Epithelial cell of proximal tubule (primary cell): Measurements from ENCODE around the gene ARHGEF25. TPM values are rescaled to one million over a fixed set of nuclear protein-coding genes. Genes with fewer than 3 reads are reported as not detected.
"Not testable (repeated sequence)": the region's sequence is repeated elsewhere in the genome, so short reads cannot be mapped to it uniquely, and the experiment has no call there.

Experiments
- DNase-seq: peaks from one replicate; pipeline ENCODE4 v3.0.0-alpha.2; 2011; ENCODE audit warnings: low read depth
- H3K4me3 ChIP-seq: 2 replicates; pipeline ENCODE4 v1.5.1; 2011; ENCODE audit warnings: low read depth, mild to moderate bottlenecking, low read length
- total RNA-seq: library from RNA; depleted of rRNA; stranded (reverse); fragments of >200 nt; gene quantifications from 2 replicates; pipeline ENCODE4 v1.2.3, GENCODE V29; 2015
- TF ChIP-seq, protein P1 (sequence below): conservative IDR thresholded peaks from 2 replicates; pipeline ENCODE4 v1.5.1; 2012; ENCODE audit warnings: low read depth, mild to moderate bottlenecking, low read length

The ARHGEF25 gene
- total RNA-seq, 1 donor from 2014 or later = 6.2 TPM

DNA sequence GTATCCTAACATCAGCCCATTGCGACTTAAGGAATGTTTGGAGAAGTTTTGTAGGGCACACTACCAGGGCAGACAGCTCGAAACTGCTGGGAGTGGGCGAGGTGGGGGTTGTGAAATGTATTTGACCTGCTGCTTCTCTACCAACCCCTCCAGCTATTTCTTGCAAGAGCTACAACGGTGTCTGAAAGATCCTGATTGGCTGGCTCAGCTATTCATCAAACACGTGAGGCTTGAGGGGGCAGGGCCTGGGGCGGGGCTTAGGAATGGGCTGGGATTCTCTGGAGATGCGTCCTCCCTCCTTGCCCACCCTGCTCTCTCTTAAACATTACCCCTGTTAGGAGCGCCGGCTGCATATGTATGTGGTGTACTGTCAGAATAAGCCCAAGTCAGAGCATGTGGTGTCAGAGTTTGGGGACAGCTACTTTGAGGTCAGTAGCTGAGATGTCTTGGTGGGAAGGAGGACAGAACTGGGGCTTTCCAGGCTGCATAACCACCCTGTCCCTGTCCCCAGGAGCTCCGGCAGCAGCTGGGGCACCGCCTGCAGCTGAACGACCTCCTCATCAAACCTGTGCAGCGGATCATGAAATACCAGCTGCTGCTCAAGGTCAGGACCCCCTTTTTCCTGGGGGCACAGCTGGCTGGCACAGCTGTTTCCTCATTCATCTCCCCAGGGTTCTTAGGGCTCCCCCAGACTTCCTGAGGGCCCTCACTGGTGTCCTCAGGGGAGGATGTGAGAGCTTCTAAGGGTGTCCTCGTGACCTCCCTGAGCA, 3.1 kb downstream of the ARHGEF25 start:
- TF ChIP-seq, protein P1, sequence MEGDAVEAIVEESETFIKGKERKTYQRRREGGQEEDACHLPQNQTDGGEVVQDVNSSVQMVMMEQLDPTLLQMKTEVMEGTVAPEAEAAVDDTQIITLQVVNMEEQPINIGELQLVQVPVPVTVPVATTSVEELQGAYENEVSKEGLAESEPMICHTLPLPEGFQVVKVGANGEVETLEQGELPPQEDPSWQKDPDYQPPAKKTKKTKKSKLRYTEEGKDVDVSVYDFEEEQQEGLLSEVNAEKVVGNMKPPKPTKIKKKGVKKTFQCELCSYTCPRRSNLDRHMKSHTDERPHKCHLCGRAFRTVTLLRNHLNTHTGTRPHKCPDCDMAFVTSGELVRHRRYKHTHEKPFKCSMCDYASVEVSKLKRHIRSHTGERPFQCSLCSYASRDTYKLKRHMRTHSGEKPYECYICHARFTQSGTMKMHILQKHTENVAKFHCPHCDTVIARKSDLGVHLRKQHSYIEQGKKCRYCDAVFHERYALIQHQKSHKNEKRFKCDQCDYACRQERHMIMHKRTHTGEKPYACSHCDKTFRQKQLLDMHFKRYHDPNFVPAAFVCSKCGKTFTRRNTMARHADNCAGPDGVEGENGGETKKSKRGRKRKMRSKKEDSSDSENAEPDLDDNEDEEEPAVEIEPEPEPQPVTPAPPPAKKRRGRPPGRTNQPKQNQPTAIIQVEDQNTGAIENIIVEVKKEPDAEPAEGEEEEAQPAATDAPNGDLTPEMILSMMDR = no peak
- no peak overlapping the region for H3K4me3 ChIP-seq
- DNase-seq = no peak

DNA sequence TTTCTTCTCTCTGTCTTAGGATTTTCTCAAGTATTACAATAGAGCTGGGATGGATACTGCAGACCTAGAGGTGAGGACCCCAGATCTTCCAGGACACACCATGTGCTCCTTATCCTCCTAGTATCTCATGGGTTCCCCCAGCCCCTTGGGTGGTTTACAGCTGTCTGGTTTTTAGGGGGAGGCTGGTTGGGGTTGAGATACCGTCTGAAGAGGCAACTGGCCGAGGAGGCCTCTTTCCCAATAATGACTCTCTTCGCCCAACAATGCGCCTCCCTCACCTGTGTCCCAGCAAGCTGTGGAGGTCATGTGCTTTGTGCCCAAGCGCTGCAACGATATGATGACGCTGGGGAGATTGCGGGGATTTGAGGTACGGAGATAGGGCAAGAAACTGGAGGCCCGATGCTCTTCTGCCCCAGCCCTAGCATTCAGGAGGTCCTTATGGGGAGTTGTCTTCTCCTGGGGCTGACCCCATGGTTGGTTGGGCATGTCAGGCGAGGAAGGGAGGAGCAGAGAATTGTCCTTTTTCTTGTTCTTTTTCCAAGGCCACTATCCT, 3.8 kb downstream of the ARHGEF25 start:
- DNase-seq = no peak
- H3K4me3 ChIP-seq = no peak overlapping the region
- TF ChIP-seq, protein P1 = no peak

DNA sequence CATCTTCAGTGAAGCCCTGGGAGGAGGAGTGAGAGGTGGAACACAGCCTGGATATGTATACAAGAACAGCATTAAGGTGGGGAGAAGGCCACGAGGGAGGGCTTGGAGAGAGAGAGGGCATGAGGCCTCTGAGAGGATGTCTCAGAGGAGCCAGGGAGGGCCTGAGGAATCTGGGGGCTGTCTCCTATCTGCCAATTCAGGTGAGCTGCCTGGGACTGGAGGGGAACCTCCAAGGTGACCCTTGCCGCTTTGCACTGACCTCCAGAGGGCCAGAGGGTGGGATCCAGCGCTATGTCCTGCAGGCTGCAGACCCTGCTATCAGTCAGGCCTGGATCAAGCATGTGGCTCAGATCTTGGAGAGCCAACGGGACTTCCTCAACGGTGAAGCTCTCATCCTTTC, 4.4 kb downstream of the ARHGEF25 start:
- no peak for DNase-seq

DNA sequence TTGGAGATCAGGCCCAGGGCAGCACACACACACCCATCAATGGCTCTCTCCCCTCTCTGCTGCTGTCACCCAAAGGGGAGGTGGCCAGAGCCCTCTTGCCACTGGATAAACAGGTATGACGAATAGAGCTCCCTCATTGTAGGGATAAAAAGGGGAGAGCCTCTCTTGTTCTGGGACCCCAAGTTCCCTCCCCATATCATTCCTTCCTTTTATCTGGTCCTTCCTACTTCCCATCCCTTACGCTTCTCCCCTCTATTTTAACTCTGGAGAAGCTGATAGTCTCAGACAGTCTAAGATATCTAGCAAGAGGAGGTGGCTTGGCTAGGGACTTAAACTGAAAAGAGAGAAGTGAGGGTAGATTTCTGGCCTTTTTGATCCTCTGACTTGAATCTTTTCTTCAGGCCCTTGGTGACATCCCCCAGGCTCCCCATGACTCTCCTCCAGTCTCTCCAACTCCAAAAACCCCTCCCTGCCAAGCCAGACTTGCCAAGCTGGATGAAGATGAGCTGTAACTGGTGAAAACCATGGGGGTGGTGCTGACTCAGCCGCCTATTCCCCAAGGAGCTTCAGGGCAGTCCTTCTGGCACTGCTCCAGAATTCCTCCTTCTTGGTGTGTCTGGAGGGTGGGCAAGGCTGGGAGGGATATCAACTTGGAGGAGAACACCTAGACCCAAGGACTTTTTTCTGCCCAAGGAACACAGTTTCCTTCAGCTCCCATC, 5.3 kb downstream of the ARHGEF25 start:
- H3K4me3 ChIP-seq = no peak overlapping the region
- TF ChIP-seq, protein P1 = no peak
- DNase-seq = no peak

More for the DNA sequence above, 4.4 kb downstream of the ARHGEF25 start:
- TF ChIP-seq, protein P1 = no peak
- no peak overlapping the region for H3K4me3 ChIP-seq

DNA sequence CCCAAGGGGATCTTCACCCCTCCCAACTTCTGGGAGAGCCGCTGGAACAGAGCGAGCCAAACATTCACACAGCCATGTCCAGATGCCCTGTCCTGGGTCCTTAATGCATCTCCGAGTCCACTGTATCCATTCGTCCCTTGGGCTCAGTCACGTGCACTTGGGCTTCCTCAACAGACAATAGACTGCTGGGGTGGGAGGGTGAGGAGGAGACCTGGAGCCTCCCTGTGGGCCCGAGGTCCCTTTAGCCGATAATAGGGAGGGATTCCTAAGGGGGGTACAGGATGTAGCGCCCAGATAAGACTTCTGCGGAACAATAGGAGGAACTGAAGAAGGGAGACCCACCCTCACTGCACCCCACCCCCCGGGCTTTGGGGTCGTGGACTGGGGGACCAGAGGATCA, 6.7 kb downstream of the ARHGEF25 start:
- TF ChIP-seq, protein P1 = no peak
- no peak overlapping the region for H3K4me3 ChIP-seq
- no peak for DNase-seq

DNA sequence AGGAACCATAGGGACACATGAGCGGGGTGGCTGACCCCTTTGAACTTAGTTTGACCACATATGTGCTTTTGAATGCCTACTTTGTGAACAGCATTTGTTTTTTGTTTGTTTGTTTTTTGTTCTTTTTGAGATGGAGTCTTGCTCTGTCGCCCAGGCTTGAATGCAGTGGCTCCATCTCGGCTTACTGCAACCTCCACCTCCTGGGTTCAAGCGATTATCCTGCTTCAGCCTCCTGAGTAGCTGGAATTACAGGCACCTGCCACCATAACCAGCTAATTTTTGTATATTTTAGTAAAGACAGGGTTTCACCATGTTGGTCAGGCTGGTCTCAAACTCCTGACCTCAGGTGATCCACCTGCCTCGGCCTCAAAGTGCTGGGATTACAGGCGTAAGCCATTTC, 7.2 kb downstream of the ARHGEF25 start:
- not testable (repeated sequence) for DNase-seq, H3K4me3 ChIP-seq

DNA sequence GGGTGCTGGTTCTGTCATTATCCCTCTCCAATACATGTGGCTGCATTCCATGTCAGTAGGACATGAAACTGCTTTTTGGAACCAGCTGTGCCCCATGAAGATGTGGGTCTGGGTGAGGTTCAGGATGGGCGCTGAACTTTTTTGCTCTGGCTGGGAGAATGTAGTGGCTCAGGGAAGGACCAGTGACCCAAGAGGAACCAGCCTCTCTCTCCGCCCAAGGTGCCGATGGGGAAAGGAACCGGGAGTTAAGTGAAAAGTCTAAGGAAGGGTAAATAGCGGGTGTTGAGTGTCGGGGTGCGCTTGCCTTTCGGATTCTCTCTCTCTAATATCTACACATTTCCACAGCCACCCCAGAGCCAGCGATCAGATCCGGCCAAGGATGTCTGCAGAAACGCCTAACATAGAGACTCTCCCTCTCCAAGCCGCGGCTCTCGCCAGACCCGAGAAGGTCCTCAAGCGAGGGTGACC, 7.8 kb downstream of the ARHGEF25 start:
- H3K4me3 ChIP-seq = no peak overlapping the region

More for the DNA sequence above, 7.8 kb downstream of the ARHGEF25 start:
- no peak for DNase-seq
- TF ChIP-seq, protein P1 = no peak
